ENCODE data around the gene GNB3.

GNB3 gene

GRCh38 chr12:6869049-6870021 is 28.6 kb downstream of the GNB3 start:
- TF ChIP-seq CTCF (IDR thresholded peaks at IDR 0.05), result peak; percentile 98
- no peak for TF ChIP-seq ZFX (IDR thresholded peaks at IDR 0.05; ENCODE audit: borderline replicate concordance)
- peak overlapping the region; percentile 99 for H3K27ac ChIP-seq

- H3K27ac ChIP-seq, result peak overlapping the region; percentile 99
Observed at GRCh38 chr12:6870304-6870703, 29.6 kb downstream of the GNB3 start.

GRCh38 chr12:6871052-6871957 is 30.6 kb downstream of the GNB3 start:
- peak overlapping the region; percentile 99 for H3K27ac ChIP-seq
- TF ChIP-seq ZFX (IDR thresholded peaks at IDR 0.05; ENCODE audit: borderline replicate concordance) (no peak), CTCF (IDR thresholded peaks at IDR 0.05) (no peak)

- H3K27ac ChIP-seq, result peak overlapping the region; percentile 99
- TF ChIP-seq ZFX (IDR thresholded peaks at IDR 0.05; ENCODE audit: borderline replicate concordance), result no peak
- TF ChIP-seq CTCF (IDR thresholded peaks at IDR 0.05), result peak; percentile 100
Observed at GRCh38 chr12:6872073-6873048, 31.6 kb downstream of the GNB3 start.

- peak within 1 kb of the TSS; percentile 99 for H3K27ac ChIP-seq
- TF ChIP-seq CTCF (IDR thresholded peaks at IDR 0.05), result no peak
- TF ChIP-seq ZFX (IDR thresholded peaks at IDR 0.05; ENCODE audit: borderline replicate concordance), result no peak
Observed at GRCh38 chr12:6873094-6874014, 32.6 kb downstream of the GNB3 start, which contains the start of gene SPSB2. Gene SPSB2 (minus strand): TSS chr12:6873303. CDS start chr12:6872901, 402 bp downstream.

- H3K27ac ChIP-seq, result peak overlapping the region; percentile 99
Observed at GRCh38 chr12:6874015-6874368, 33.3 kb downstream of the GNB3 start.

GRCh38 chr12:6879824-6880223 is 39.1 kb downstream of the GNB3 start:
- peak overlapping the region; percentile 70 for H3K27ac ChIP-seq
